SK-N-SH (cell line): ENCODE data around the gene NAV2. TPM values are rescaled to one million over a fixed set of nuclear protein-coding genes. Genes with fewer than 3 reads are reported as not detected.

Source experiments
- CTCF ChIA-PET: fragments of 300-600, 350-600 bp; formaldehyde crosslinking; extraction: SDS; loops from one replicate; lab custom pipeline; 2021; lab: Yijun Ruan, JAX
- POLR2A ChIA-PET: fragments of 350-600 bp; sonication (Branson Sonifier 250); formaldehyde crosslinking; extraction: SDS; loops from one replicate; lab custom pipeline; 2020; ENCODE audit warnings: antibody characterized with exemption, inconsistent platforms; lab: Yijun Ruan, JAX
- DNase-seq: peaks from one replicate; pipeline ENCODE4 v3.0.0; 2012
- H2AFZ ChIP-seq: fragments of 200-600 bp; sonication (generic); 2 replicates; pipeline ENCODE4 v1.8.1; 2016; ENCODE audit warnings: antibody characterized with exemption, mild to moderate bottlenecking, low read depth
- H3F3A ChIP-seq: fragments of 200-600 bp; sonication (generic); replicated peaks from 2 replicates; pipeline ENCODE3; 2016; ENCODE audit warnings: antibody characterized with exemption, mild to moderate bottlenecking; ENCODE audit not compliant: insufficient read depth
- H3K27ac ChIP-seq, 2 experiments: fragments of 200-500 bp in 1 of 2; fragments of 200-600 bp in 1 of 2; sonication (Bioruptor generic) in 1 of 2; sonication (generic), shearing (Covaris generic) in 1 of 2; 2 replicates each; pipeline versions ENCODE4 v1.5.1 to v1.6.1; 2014 to 2016; ENCODE audit warnings: low read depth in 2 of 2, inconsistent platforms in 1 of 2, low read length in 1 of 2, mild to moderate bottlenecking in 1 of 2, mixed read lengths in 1 of 2
- H3K27me3 ChIP-seq: fragments of 200-600 bp; sonication (generic), shearing (Covaris generic); 2 replicates; pipeline ENCODE4 v1.6.1; 2016; ENCODE audit warnings: mixed run types; ENCODE audit not compliant: insufficient read depth
- H3K36me3 ChIP-seq, 2 experiments: fragments of 200-500 bp in 1 of 2; fragments of 200-600 bp in 1 of 2; sonication (Bioruptor generic) in 1 of 2; sonication (generic) in 1 of 2; replicated peaks in 1 of 2; 2 replicates each; pipeline versions ENCODE3 to v1.5.1; 2014 to 2016; ENCODE audit warnings: low read length in 1 of 2, mild to moderate bottlenecking in 1 of 2; ENCODE audit not compliant: insufficient read depth in 2 of 2, control insufficient read depth in 1 of 2
- H3K4me1 ChIP-seq, 2 experiments: fragments of 200-500 bp in 1 of 2; fragments of 200-600 bp in 1 of 2; sonication (Bioruptor generic) in 1 of 2; sonication (generic), shearing (Covaris generic) in 1 of 2; 2 replicates each; pipeline versions ENCODE4 v1.5.1 to v1.6.1; 2014 to 2016; ENCODE audit warnings: low read depth in 1 of 2, low read length in 1 of 2, mixed run types in 1 of 2; ENCODE audit not compliant: insufficient read depth in 2 of 2, control insufficient read depth in 1 of 2
- H3K4me2 ChIP-seq: fragments of 200-600 bp; sonication (generic), shearing (Covaris generic); 2 replicates; pipeline ENCODE4 v1.6.1; 2017; ENCODE audit warnings: mixed run types
- H3K4me3 ChIP-seq, 2 experiments: fragments of 200-500 bp in 1 of 2; fragments of 200-600 bp in 1 of 2; sonication (Bioruptor generic) in 1 of 2; sonication (generic), shearing (Covaris generic) in 1 of 2; 2 replicates each; pipeline versions ENCODE4 v1.5.1 to v1.8.1; 2014 to 2016; ENCODE audit warnings: low read depth in 2 of 2, inconsistent platforms in 1 of 2, low read length in 1 of 2, mild to moderate bottlenecking in 1 of 2, mixed read lengths in 1 of 2, moderate library complexity in 1 of 2
- H3K79me2 ChIP-seq: fragments of 200-600 bp; sonication (generic); 2 replicates; pipeline ENCODE4 v1.8.1; 2017; ENCODE audit warnings: mild to moderate bottlenecking; ENCODE audit not compliant: insufficient read depth
- H3K9ac ChIP-seq: fragments of 200-600 bp; sonication (generic); 2 replicates; pipeline ENCODE4 v1.6.1; 2017; ENCODE audit warnings: mixed run types
- H3K9me2 ChIP-seq: fragments of 200-600 bp; sonication (generic); 2 replicates; pipeline ENCODE4 v1.6.1; 2017; ENCODE audit warnings: mixed run types
- H3K9me3 ChIP-seq: fragments of 200-600 bp; sonication (generic); 2 replicates; pipeline ENCODE4 v1.6.1; 2017; ENCODE audit warnings: mixed run types, mild to moderate bottlenecking, moderate library complexity
- H4K20me1 ChIP-seq: fragments of 200-600 bp; sonication (generic); 2 replicates; pipeline ENCODE4 v1.6.1; 2017; ENCODE audit warnings: mild to moderate bottlenecking, mixed run types; ENCODE audit not compliant: insufficient read depth
- GATA2 ChIP-seq: sonication (generic); formaldehyde crosslinking; IDR thresholded peaks from 2 replicates; pipeline ENCODE4 v1.5.0; 2020; ENCODE audit warnings: mild to moderate bottlenecking, missing genetic modification reagents
- MXI1 ChIP-seq: IDR thresholded peaks from 2 replicates; pipeline ENCODE4 v1.6.1; 2012; ENCODE audit warnings: mild to moderate bottlenecking, low read depth, low read length, improper control_type of control experiment
- NFIC ChIP-seq: IDR thresholded peaks from 2 replicates; pipeline ENCODE4 v1.4.0; 2012; ENCODE audit warnings: borderline replicate concordance
- PBX3 ChIP-seq: IDR thresholded peaks from 2 replicates; pipeline ENCODE4; 2012
- RCOR1 ChIP-seq: fragments of 150-350 bp; IDR thresholded peaks from 2 replicates; pipeline ENCODE4 v1.6.1; 2017; ENCODE audit warnings: antibody characterized with exemption, low read length
- REST ChIP-seq: IDR thresholded peaks from 2 replicates; pipeline ENCODE4 v1.6.1; 2012; ENCODE audit warnings: mild to moderate bottlenecking, low read depth, low read length, moderate library complexity
- RFX5 ChIP-seq: IDR thresholded peaks from 2 replicates; pipeline ENCODE4 v1.6.1; 2012; ENCODE audit warnings: mild to moderate bottlenecking, improper control_type of control experiment, low read length
- USF1 ChIP-seq: IDR thresholded peaks from 2 replicates; pipeline ENCODE4 v1.4.0; 2012; ENCODE audit warnings: low read depth, borderline replicate concordance
- WGBS: methylation state at CpG from one replicate; pipeline ENCODE4 v1.1.6; 2017; ENCODE audit warnings: low lambda C conversion rate; 5-methylcytosine and 5-hydroxymethylcytosine counted together
- polyA plus RNA-seq, 3 experiments: library from polyadenylated mRNA; depleted of rRNA; stranded (reverse); fragments of >200 nt; gene quantifications; 2 replicates each; pipeline ENCODE4 v1.2.3, GENCODE V29; 2012

The NAV2 gene
- polyA plus RNA-seq, 1 of the 3 experiments (the other 2 are of a cell fraction) = 26.2 TPM

- Histone ChIP-seq H3K4me1 (peaks cover 30 to 82% of the 10 kb centered on the region in 2 experiments), H3K27ac (peak overlapping the region in 1 of 2 experiments; percentile 85; a peak in 2 of 4 replicates), H3K9me2 (no peaks in the 10 kb centered on the region), H3K79me2 (peaks cover 96% of the 10 kb centered on the region), H3K9ac (no peak overlapping the region), H3K36me3 (peaks cover 0 to 2% of the 10 kb centered on the region in 2 experiments), H3K27me3 (no peaks in the 10 kb centered on the region), H3K4me3 (no peak overlapping the region), H3F3A (peaks cover 27% of the 10 kb centered on the region), H2AFZ (no peak overlapping the region), H3K4me2 (no peak overlapping the region), H3K9me3 (no peaks in the 10 kb centered on the region), H4K20me1 (peaks cover 91% of the 10 kb centered on the region)
- DNase-seq = no peak
- ChIA-PET CTCF (interaction anchor here (0.8 to 8.2 kb wide), 13 partner anchors 8 to 177 kb away, joined by 3 to 92 read pairs (median 4); no protein-coding TSS in a partner anchor), POLR2A (interaction anchor here (2.4 to 3.8 kb wide), 3 partner anchors 13 to 25 kb away, joined by 10 to 26 read pairs (median 12); partner anchors contain the start of gene NAV2)
- 97% methylated on average over 3 of the region's 3 CpGs for WGBS
- no peak for TF ChIP-seq REST
- no peak for TF ChIP-seq GATA2 (CRISPR knock-in tag)
- no peak for TF ChIP-seq PBX3
- TF ChIP-seq NFIC = no peak
- no peak for TF ChIP-seq USF1
Observed at GRCh38 chr11:19736831-19737230, 24.2 kb downstream of the NAV2 start.

GRCh38 chr11:19737575-19737974, 24.9 kb downstream of the NAV2 start:
- CTCF ChIA-PET = interaction anchor here (1.1 to 8.2 kb wide), 13 partner anchors 8 to 178 kb away, joined by 3 to 92 read pairs (median 5); no protein-coding TSS in a partner anchor
- POLR2A ChIA-PET = interaction anchor here (1.7 to 3.8 kb wide), 6 partner anchors 10 to 178 kb away, joined by 5 to 26 read pairs (median 12); partner anchors contain the start of gene NAV2
- no peak for DNase-seq
- no peaks in the 10 kb centered on the region for H3K36me3 ChIP-seq
- H3K4me2 ChIP-seq = no peak overlapping the region
- H3K9me2 ChIP-seq = no peaks in the 10 kb centered on the region
- H3K4me3 ChIP-seq = no peak overlapping the region
- H3K27ac ChIP-seq = peak overlapping the region; percentile 32 to 85; a peak in 3 of 4 replicates
- peaks cover 30 to 86% of the 10 kb centered on the region in 2 experiments for H3K4me1 ChIP-seq
- TF ChIP-seq RFX5 (no peak), RCOR1 (peak; percentile 7; the same call in 1 of the 2 replicates), MXI1 (0 out of 2 replicates have a peak, but pooled peaks have one; percentile 4), GATA2 (CRISPR knock-in tag) (peak; percentile 53; the same call in 1 of the 2 replicates)
- TF ChIP-seq, all 33 proteins: peak for 3
- no peaks in the 10 kb centered on the region for H3K9me3 ChIP-seq
- peaks cover 27% of the 10 kb centered on the region for H3F3A ChIP-seq
- peaks cover 96% of the 10 kb centered on the region for H3K79me2 ChIP-seq
- H3K9ac ChIP-seq = no peak overlapping the region
- no peak overlapping the region for H2AFZ ChIP-seq
- peaks cover 91% of the 10 kb centered on the region for H4K20me1 ChIP-seq
- no peaks in the 10 kb centered on the region for H3K27me3 ChIP-seq
- WGBS = 68% methylated on average over 4 of the region's 4 CpGs
